ENCODE data around the gene UNC80.

UNC80 gene

GRCh38 chr2:210009896-210010295, 238.3 kb downstream of the UNC80 start:
- in situ Hi-C loops (cut with HindIII; ENCODE audit: low sequenced_read_pairs) = no loop called here

GRCh38 chr2:210020138-210020537, 248.5 kb downstream of the UNC80 start:
- in situ Hi-C loops (cut with HindIII; ENCODE audit: low sequenced_read_pairs) = no loop called here

DNA sequence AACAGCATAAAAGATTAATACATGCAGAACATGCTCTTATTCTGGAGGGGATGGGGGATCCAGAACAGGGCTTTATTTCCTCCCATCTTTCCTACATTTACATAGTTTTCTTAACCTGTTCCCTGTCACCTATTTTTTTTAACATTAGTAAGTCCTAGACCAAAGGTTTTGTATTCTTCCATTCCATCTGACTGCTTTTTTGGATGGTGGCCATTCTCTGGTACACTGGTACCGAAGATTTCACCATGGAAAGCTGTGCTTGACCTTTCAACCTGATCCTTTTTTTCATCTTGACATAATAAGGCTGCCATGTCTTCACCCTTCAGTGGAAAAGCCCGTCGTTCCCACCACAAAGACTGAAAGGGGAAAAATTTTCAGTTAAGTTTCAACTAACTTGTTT, 251.2 kb downstream of the UNC80 start:
- in situ Hi-C loops (cut with HindIII; ENCODE audit: low sequenced_read_pairs) = no loop called here

DNA sequence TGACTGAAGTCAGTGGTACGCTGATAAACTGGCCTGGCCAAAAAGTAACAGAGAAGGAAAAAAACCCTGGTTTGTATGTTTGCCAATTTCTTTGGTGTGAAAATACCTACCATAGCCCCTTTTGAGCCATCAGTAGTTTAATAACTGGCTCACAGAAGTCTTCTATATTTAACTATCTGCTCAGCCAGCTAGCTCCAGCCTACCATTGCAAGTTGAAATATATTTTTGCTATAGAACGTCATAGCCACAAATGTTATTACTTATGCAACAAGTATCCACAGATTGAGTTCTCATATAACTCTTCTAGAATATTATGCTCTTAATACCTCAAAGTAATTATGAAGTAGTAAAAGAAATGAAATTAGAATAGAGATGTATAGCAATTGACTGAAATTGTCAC, 256.0 kb downstream of the UNC80 start:
- in situ Hi-C loops (cut with HindIII; ENCODE audit: low sequenced_read_pairs) = no loop called here

DNA sequence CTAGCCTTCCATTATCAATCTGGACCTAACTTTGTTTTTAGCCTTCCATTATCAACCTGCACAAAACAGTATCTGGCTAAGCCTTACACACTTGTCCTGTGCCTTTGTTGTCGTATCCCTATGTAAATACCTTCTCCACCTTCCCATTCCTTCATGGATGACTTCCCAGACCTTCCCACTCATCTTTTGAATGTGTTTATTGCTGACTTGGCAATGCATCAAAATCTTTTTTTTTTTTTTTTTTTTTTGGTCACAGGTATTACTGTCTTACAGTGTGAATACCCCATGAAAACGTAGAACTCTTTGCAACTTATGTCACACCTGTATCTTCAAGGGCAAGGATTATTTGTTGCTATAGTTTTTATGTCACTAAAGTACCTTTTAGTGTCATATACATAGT, 256.5 kb downstream of the UNC80 start:
- in situ Hi-C loops (cut with HindIII; ENCODE audit: low sequenced_read_pairs) = no loop called here

GRCh38 chr2:210034087-210034683, 262.6 kb downstream of the UNC80 start:
- in situ Hi-C loops (cut with HindIII; ENCODE audit: low sequenced_read_pairs) = no loop called here

DNA sequence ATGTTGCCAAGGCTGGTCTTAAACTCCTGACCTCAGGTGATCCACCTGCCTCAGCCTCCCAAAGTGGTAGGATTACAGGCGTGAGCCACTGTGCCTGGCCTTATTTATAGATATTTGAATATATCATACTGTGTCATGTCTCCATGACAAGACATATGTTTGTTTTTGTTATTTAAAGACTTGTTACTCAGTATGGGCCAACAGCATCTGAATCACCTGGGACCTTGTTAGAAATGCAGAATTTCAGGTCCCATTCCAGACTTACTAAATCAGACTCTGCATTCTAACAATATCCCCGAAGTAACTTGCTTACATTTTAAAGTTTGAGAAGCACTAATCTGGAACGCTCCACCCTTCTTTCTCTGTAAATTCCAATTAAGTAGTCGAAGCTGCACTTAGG, 264.0 kb downstream of the UNC80 start:
- in situ Hi-C loops (cut with HindIII; ENCODE audit: low sequenced_read_pairs) = no loop called here

- in situ Hi-C loops (cut with HindIII; ENCODE audit: low sequenced_read_pairs) = no loop called here
Observed at GRCh38 chr2:210038078-210038477, 266.4 kb downstream of the UNC80 start.

DNA sequence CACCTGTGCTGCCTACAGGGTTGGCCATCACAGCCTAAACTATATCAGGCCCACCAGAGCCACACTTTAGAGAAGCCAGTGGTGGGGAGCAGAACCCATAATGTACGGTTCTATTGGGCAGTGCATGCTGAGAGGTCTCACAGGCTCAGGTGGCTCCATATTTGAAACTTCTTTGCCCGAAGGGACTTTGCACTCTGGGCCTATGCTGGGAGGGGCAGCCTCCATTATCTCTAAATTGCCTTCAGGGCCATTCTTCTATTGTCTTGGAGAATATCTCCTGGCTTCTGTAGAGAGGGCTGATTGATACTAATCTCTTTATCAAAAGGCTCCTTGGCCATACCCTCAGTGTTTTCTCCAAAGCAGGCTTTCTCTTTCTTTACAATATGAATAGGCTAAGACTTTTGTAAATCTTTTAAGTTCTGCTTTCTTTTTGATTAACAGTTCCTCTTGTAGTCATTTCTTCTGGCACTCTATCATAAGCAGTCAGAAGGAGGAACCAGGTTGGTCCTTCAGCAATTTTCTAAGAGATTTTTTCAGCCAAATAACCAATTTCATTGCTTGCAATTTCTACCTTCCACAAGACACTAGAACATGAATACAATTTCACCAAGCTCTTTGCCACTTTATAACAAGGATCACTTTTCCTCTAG, 275.3 kb downstream of the UNC80 start:
- in situ Hi-C loops (cut with HindIII; ENCODE audit: low sequenced_read_pairs) = no loop called here

All from DLD1 (cell line).